Bronchial smooth muscle cell (primary cell): ENCODE results near the gene GRIPAP1. TPM values are rescaled to one million over a fixed set of nuclear protein-coding genes. Genes with fewer than 3 reads are reported as not detected.

ENCODE experiments used
- total RNA-seq: library from RNA; depleted of rRNA; stranded (reverse); fragments of >200 nt; gene quantifications from 2 replicates; pipeline ENCODE4 v1.2.1, GENCODE V29; 2014

Gene GRIPAP1, protein sequence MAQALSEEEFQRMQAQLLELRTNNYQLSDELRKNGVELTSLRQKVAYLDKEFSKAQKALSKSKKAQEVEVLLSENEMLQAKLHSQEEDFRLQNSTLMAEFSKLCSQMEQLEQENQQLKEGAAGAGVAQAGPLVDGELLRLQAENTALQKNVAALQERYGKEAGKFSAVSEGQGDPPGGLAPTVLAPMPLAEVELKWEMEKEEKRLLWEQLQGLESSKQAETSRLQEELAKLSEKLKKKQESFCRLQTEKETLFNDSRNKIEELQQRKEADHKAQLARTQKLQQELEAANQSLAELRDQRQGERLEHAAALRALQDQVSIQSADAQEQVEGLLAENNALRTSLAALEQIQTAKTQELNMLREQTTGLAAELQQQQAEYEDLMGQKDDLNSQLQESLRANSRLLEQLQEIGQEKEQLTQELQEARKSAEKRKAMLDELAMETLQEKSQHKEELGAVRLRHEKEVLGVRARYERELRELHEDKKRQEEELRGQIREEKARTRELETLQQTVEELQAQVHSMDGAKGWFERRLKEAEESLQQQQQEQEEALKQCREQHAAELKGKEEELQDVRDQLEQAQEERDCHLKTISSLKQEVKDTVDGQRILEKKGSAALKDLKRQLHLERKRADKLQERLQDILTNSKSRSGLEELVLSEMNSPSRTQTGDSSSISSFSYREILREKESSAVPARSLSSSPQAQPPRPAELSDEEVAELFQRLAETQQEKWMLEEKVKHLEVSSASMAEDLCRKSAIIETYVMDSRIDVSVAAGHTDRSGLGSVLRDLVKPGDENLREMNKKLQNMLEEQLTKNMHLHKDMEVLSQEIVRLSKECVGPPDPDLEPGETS
- total RNA-seq, result 24.9 and 26.0 TPM in 2 replicates

DNA sequence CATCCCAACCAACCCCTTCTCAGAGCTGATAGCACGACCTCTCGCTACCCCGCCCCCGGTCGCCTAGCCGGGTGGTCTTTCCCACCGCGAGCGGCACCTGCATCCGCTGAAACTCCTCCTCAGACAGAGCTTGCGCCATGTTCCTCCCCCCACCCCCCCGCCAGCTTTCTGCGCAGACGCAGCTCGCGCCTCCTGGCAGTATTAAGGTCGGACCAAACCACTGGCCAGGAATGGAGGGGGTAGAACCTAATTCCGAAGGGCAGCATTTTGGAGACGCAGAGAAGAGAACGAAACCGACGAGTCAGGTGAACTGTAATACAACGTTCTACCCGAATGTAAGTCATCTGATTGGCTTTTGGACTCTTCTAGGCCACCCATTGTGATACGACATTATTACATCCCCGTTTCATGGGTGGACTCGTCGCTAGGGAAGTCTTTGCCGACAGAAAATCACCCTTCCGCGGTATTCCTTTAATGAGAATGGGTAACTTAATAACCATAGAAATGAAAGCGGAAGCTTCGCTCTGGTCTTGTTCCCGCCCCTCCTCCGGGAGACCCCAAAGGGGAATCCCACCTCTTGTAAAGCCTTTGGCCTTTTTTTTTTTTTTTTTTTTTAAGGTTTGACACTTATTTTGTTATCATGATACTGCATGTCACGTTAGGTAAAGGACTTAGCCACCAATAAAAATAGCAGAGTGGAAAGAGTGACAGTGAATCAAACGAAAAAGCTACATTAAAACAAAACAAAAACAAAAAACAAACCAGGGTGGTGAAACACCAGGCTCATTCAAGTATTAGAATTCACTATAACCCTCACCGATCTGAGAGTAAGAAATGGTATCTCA is at the start of gene GRIPAP1:
TSS of gene GRIPAP1 (minus strand) at position 174 of the 845 bp plus-strand sequence. CDS start at position 139, 35 bp downstream.

DNA sequence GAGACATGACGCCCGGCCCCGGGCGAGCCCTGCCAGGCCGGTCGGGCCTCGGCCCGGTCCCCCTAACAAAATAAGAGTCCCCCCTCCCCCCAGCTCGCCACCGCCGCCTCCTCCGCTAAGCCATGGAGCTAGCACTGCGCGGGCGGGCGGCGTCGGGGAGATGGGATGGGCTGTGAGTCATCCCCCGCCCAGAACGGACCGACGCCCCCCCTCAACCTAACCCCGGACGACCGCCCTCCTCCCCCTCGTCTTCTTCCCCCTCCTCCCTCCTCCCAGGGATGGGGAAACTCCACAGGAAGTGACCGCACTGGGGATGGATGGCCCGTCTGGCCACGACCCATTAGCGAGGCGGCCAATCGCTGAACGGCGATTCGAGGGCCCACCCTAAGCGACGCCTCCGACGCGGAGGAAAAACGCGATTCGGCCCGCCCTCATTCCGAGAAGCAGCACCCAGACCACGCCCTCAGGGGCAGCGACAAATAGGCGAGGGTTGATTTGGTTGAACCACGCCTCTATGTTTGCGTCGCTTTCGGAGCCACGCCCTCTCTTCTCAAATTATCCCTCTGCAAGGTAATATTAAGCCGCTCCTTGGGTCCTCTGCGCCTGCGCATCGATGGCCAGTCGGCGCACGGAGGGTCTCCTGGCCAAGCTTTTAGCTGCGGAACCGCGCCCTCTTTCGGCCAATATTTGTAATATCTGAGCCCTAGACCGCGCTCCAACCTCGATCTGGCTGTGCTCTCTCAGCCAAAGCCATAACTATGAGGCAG is 41.3 kb upstream of the GRIPAP1 start, which contains the start of gene TFE3:
TSS of gene TFE3 (minus strand) at position 138 of the 767 bp plus-strand sequence. CDS start at position 7, 131 bp downstream.

DNA sequence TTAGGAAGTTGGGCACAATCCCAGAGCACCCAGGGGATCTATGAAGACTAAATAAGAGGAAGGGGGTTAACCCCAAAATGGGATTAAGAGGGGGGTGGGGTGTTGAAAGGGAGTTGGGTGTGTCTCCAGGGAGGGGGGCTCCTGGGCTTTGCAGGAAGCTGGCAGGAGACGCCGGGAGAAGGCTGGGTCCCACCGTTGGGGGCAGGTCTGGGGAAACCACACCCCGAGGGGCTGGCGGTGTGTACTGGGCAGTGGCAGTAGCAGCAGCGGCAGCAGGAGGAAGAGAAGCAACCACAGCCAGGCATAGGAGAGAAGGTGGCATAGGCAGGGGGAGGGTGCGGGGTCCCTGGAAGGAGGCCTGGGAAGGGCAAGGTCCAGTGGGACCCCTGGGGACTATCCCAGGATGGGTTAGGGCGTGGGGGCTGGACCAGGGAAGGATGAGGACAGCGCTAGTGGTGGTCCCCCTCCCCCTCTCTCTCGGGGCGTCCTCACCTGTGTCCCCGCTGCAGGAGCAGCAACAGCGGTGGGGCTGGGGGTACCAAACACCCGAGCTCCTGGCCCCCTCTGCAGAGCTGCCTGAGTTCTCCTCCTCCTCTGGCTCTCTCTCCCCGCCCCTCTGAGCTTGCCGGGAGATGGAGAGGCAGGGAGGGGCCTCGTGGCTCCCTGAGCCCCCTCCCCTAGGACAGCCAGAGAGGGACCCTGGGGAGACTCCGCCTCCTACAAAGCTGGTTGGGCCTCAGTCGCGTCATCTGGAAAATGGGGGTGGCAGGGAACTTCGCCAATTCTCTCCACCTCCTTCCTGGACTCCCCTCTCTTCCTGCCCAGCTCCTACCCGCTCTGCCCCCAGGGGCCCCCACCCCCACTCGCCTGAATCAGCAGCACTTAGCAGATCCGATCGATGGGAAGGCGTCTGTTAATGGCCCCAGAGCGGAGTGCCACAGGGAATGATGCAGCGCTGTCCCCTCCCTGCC is 30.5 kb downstream of the GRIPAP1 start, which contains the start of gene KCND1:
TSS of gene KCND1 (minus strand) at position 596 of the 971 bp plus-strand sequence. CDS start 1,573 bp downstream, outside the sequence.

GRCh38 chrX:48957477-48957826 is 44.6 kb downstream of the GRIPAP1 start, which contains the start of gene OTUD5:
TSS of gene OTUD5 (minus strand) at chrX:48957607. CDS start at chrX:48957570, 37 bp downstream.

Other genes starting within 250 kb of the GRIPAP1 start
- gene GLOD5, start 240.5 kb downstream of the GRIPAP1 start, total RNA-seq, result not detected in 2 replicates
- gene GATA1, start 215.7 kb downstream of the GRIPAP1 start, total RNA-seq, result not detected in 2 replicates
- 17.7 and 26.3 TPM in 2 replicates for gene HDAC6, start 200.2 kb downstream of the GRIPAP1 start, total RNA-seq
- not detected in 2 replicates for gene ERAS, start 175.8 kb downstream of the GRIPAP1 start, total RNA-seq
- gene PCSK1N, start 166.7 kb downstream of the GRIPAP1 start, total RNA-seq, result 0.09 and 0.16 TPM in 2 replicates
- gene TIMM17B, start 104.5 kb downstream of the GRIPAP1 start, total RNA-seq, result 14.4 and 17.3 TPM in 2 replicates
- 94.7 and 116 TPM in 2 replicates for gene PQBP1, start 104.3 kb downstream of the GRIPAP1 start, total RNA-seq
- gene SLC35A2, start 90.6 kb downstream of the GRIPAP1 start, total RNA-seq, result 5.5 and 7.4 TPM in 2 replicates
- 0.77 and 1.9 TPM in 2 replicates for gene PIM2, start 83.2 kb downstream of the GRIPAP1 start, total RNA-seq
- gene OTUD5, start 44.7 kb downstream of the GRIPAP1 start, total RNA-seq, result 34.4 and 38.6 TPM in 2 replicates
- 1.6 and 4.3 TPM in 2 replicates for gene KCND1, start 30.4 kb downstream of the GRIPAP1 start, total RNA-seq
- gene TFE3, start 41.1 kb upstream of the GRIPAP1 start, total RNA-seq, result 26.0 and 37.2 TPM in 2 replicates
- 0.26 and 0.63 TPM in 2 replicates for gene CCDC120, start 56.7 kb upstream of the GRIPAP1 start, total RNA-seq
- 8.2 and 9.2 TPM in 2 replicates for gene PRAF2, start 71.7 kb upstream of the GRIPAP1 start, total RNA-seq
- 45.2 and 65.4 TPM in 2 replicates for gene WDR45, start 77.6 kb upstream of the GRIPAP1 start, total RNA-seq
- 17.8 and 19.1 TPM in 2 replicates for gene GPKOW, start 121.5 kb upstream of the GRIPAP1 start, total RNA-seq
- gene MAGIX, start 160.5 kb upstream of the GRIPAP1 start, total RNA-seq, result 1.5 and 2.7 TPM in 2 replicates
- 16.9 and 17.8 TPM in 2 replicates for gene PLP2, start 169.6 kb upstream of the GRIPAP1 start, total RNA-seq
- 4.5 and 4.9 TPM in 2 replicates for gene PRICKLE3, start 184.1 kb upstream of the GRIPAP1 start, total RNA-seq
- gene SYP, start 197.9 kb upstream of the GRIPAP1 start, total RNA-seq, result 0.16 and 0.43 TPM in 2 replicates
- under 0.01 TPM in 1 of 2 replicates, not detected in the other for gene CACNA1F, start 231.1 kb upstream of the GRIPAP1 start, total RNA-seq
- gene CCDC22, start 233.2 kb upstream of the GRIPAP1 start, total RNA-seq, result 7.1 and 8.2 TPM in 2 replicates